Thymus (tissue), 11 donors: ENCODE measurements around the gene IL17RA. TPM values are rescaled to one million over a fixed set of nuclear protein-coding genes. Genes with fewer than 3 reads are reported as not detected.

ENCODE experiments used
- DNase-seq, 9 donors: peaks; one replicate each; pipeline ENCODE4 v3.0.0-alpha.2; 2013; ENCODE audit warnings: low spot score in 9 of 9, low read depth in 6 of 9, missing footprints in 1 of 9
- H3K27ac ChIP-seq, 2 donors: one replicate each; pipeline ENCODE4 v1.5.1; 2013; ENCODE audit warnings: control low read depth in 1 of 2, low read depth in 1 of 2, low read length in 1 of 2, mild to moderate bottlenecking in 1 of 2, moderate library complexity in 1 of 2
- H3K27me3 ChIP-seq, 2 donors: one replicate each; pipeline ENCODE4 v1.5.1; 2013; ENCODE audit warnings: low read length in 1 of 2; ENCODE audit not compliant: control insufficient read depth in 2 of 2, insufficient read depth in 1 of 2
- H3K36me3 ChIP-seq, 2 donors: one replicate each; pipeline ENCODE4 v1.5.1; 2013; ENCODE audit warnings: low read length in 1 of 2, mild to moderate bottlenecking in 1 of 2, moderate library complexity in 1 of 2; ENCODE audit not compliant: control insufficient read depth in 2 of 2, insufficient read depth in 2 of 2
- H3K4me1 ChIP-seq, 2 donors: one replicate each; pipeline ENCODE4 v1.5.1; 2013; ENCODE audit warnings: low read length in 2 of 2; ENCODE audit not compliant: control insufficient read depth in 2 of 2, insufficient read depth in 2 of 2
- H3K4me3 ChIP-seq, 2 donors: one replicate each; pipeline ENCODE4 v1.5.1; 2013; ENCODE audit warnings: low read length in 2 of 2, control low read depth in 1 of 2, mild to moderate bottlenecking in 1 of 2
- H3K9me3 ChIP-seq, 2 donors: one replicate each; pipeline ENCODE4 v1.5.1; 2013; ENCODE audit warnings: low read length in 1 of 2, mild to moderate bottlenecking in 1 of 2; ENCODE audit not compliant: control insufficient read depth in 2 of 2, insufficient read depth in 1 of 2
- WGBS: extraction: QIAGEN DNeasy Blood & Tissue Kit; methylation state at CpG from one replicate; pipeline ENCODE4 v1.1.7; 2013; 5-methylcytosine and 5-hydroxymethylcytosine counted together
- polyA plus RNA-seq: library from polyadenylated mRNA; stranded (reverse); fragments of 200-250 nt; gene quantifications from one replicate; pipeline ENCODE4 v1.2.3, GENCODE V29; 2013
- total RNA-seq: library from RNA; stranded (reverse); fragments of 120-200 nt; gene quantifications from one replicate; pipeline ENCODE4 v1.2.4, GENCODE V29; 2013
- donor health status: healthy.

IL17RA gene
- total and polyA plus RNA-seq, 2 donors = 11.3 to 16.1 TPM

DNA sequence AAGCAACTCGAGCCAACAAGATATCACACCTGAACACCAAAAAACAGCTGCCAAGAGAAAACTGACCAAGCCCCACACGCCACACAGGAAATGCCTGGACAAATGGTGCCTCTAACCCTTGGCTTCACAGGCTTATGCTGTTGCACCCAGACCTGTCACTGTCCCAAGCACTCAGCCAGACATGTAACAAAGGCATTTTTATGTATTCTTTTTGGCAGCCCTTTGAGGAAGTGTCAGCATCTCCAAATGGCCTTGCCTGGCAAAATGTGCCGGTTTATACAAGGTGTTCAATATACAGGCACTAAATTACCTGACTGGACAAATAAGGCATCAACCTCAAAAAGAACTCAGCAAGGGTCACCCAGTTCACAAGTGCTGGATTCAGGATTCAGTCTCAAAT lies 68.2 kb downstream of the IL17RA start:
- DNase-seq = no peak
- Histone ChIP-seq H3K4me3 (no peak overlapping the region), H3K27ac (no peak overlapping the region), H3K36me3 (peaks cover 0 to 4% of the 10 kb centered on the region in 2 donors), H3K4me1 (peaks cover 0 to 6% of the 10 kb centered on the region in 2 donors), H3K27me3 (no peaks in the 10 kb centered on the region), H3K9me3 (no peaks in the 10 kb centered on the region)
- WGBS = 96% methylated on average over 3 of the region's 3 CpGs

DNA sequence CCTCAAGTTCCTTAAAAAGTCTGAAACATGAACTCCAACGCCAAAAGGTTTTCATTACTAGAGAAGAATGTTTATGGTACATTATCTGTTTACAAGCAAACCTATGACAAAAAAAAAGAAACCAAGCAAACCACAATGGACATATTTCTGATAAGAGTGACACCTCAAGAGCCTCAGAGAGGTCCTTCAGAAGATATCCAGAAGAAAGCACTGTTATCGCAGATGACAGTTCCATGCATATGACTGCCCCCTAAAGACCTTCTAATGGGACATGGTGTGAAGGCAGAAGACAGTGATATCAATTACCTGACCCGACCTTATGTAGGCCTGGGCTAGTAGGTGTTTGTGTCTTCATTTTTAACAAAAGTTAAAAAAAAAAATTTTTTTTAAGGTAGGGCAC lies 71.1 kb downstream of the IL17RA start:
- H3K27ac ChIP-seq = no peak overlapping the region
- DNase-seq = no peak
- 92% methylated on average over 3 of the region's 3 CpGs for WGBS
- no peak overlapping the region for H3K4me3 ChIP-seq
- no peaks in the 10 kb centered on the region for H3K27me3 ChIP-seq
- no peaks in the 10 kb centered on the region for H3K9me3 ChIP-seq
- peaks cover 6 to 13% of the 10 kb centered on the region in 2 donors for H3K4me1 ChIP-seq
- peaks cover 0 to 3% of the 10 kb centered on the region in 2 donors for H3K36me3 ChIP-seq

DNA sequence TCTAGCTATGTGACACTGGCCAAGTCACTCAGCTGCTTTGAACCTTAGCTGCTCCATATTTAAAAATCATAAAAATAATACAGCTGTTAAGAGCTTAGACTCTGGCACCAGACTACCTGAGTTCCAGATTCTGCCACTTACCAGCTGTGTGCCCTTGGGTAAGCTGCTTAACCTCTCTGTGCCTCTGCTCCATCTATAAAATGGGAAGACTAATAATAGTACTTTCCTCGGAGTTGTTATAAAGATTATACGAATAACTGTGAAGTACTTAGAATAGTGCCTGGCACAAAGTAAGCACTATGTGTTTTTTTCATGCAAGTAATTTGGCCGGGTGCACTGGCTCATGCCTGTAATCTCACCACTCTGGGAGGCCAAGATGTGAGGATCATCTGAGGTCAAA lies 72.9 kb downstream of the IL17RA start:
- DNase-seq = no peak
- Histone ChIP-seq H3K27me3 (no peaks in the 10 kb centered on the region), H3K36me3 (no peaks in the 10 kb centered on the region), H3K9me3 (no peaks in the 10 kb centered on the region), H3K27ac (no peak overlapping the region), H3K4me3 (no peak overlapping the region), H3K4me1 (peaks cover 6 to 13% of the 10 kb centered on the region in 2 donors)
- 96% methylated on average over 3 of the region's 3 CpGs for WGBS

DNA sequence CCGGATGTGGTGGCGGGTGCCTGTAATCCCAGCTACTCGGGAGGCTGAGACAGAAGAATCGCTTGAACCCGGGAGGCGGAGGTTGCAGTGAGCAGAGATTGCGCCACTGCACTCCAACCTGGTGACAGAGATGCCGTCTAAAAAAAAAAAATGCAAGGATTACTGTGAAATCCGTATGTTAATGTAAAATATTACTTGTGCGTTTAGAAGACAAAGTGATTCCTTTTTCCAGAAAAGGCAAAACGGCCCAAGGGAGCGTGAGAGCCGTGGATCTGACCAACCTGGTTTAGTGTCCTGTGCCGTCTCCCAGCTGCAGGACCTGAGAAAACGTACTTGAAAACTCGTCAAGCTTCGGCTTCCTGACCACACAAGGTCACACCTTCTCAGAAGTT lies 73.4 kb downstream of the IL17RA start:
- peak in 1 of 9 donors; percentile 14 for DNase-seq
- Histone ChIP-seq H3K36me3 (no peaks in the 10 kb centered on the region), H3K27me3 (no peaks in the 10 kb centered on the region), H3K4me3 (peak overlapping the region; percentile 64 to 75), H3K4me1 (peaks cover 6 to 13% of the 10 kb centered on the region in 2 donors), H3K27ac (no peak overlapping the region), H3K9me3 (no peaks in the 10 kb centered on the region)
- WGBS = 73% methylated on average over 17 of the region's 17 CpGs

DNA sequence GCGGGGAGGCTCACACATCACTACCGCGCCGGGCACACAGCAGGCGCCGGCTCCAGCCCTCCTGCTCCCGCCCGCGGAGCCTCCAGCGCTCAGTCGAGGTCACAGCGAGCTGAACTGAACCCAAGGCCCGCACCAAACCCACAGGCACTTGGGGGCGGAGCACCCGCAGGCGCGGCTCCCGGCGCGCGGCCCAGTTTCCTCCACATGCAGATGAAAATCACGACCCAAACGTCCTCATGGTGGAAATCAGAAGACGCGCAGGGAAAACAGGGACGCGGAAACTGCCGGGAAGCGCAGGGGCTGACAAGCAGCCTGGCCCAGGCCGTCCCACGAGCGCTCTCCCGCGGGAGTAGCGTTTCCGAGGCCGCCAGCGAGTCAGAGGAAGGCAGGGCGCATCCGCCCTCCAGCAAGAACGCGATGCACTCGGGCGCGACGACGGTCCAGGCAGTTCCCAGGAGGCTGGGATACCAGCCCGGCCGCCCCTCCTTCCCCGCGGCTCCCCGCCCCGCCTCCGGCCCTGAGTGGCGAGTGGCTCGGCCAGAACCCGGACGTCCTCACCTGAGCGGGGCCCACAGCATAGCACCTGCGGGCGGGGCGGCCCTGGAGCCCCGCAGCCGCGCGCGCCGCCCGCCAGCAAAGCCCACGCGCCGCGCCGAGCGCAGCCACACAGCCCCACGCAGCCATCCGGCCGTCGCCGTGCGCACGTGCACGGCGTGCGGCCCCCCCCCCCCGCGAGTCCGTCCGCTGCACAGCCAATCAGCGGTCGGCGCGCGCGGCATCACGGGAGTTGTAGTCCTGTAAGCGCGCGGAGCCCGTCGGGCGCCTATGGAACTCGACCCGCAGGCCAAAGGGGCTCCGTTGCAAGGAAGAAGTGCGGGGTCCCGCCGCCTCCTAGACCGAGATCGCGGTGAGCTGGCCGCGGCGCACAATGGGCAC lies 74.0 kb downstream of the IL17RA start, which contains the start of gene HDHD5:
Gene HDHD5, minus strand, starts transcription at position 710 of the 936 bp plus-strand sequence. Its CDS starts 26 bp downstream, at position 684.
- Histone ChIP-seq H3K27ac (peak within 1 kb of the TSS; percentile 61 to 87), H3K4me1 (peaks cover 6 to 13% of the 10 kb centered on the region in 2 donors), H3K9me3 (no peaks in the 10 kb centered on the region), H3K36me3 (no peaks in the 10 kb centered on the region), H3K27me3 (no peaks in the 10 kb centered on the region), H3K4me3 (peak within 1 kb of the TSS; percentile 73 to 75)
- peak; percentile 63 to 95 (median 86) for DNase-seq
- under 1% methylated on average over 114 of the region's 114 CpGs for WGBS

DNA sequence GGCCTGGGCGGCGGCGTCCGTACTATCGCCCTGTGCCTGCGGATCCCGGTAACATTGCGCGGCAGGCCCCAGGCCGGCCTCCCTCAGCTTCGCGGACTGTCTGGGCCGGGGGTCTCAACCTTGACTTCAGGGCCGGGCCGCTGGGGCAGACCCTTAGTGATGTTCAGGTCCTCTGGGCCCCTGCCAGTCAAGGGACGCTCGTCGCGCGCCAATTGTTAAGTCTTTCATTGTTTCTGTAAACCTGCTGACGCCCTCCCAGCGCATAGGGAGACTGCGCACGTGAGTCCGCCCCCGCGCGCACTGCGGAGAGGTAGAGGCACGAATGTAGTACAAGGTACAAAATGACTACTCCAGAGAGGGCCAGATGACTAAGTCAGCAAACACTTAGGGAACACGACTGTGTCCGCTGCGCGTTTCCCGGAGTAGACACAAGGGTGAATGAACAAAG lies 74.7 kb downstream of the IL17RA start:
- Histone ChIP-seq H3K9me3 (no peaks in the 10 kb centered on the region), H3K27ac (peak overlapping the region in 1 of 2 donors; percentile 43)
- 28% methylated on average over 35 of the region's 35 CpGs for WGBS

DNA sequence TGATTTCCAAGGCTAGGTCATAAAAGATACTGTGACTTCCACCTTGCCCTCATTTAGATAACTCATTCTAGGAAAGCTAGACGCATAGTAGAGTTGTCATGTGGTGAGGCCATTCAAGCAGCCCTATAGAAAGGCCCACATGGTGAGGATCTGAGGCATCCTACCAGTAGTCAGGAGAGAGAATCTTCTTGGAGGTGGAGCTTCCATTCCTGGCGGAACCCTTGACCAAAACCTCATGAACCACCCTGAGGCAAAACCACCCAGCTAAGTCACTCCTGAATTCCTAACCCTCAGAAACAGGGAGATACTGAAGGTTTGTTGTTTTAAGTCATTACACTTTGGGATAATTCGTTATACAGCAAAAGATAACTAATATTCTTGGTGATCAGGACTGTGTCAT lies 77.2 kb downstream of the IL17RA start:
- Histone ChIP-seq H3K4me3 (no peak overlapping the region), H3K27ac (no peak overlapping the region), H3K36me3 (no peaks in the 10 kb centered on the region), H3K27me3 (no peaks in the 10 kb centered on the region), H3K4me1 (peaks cover 6 to 13% of the 10 kb centered on the region in 2 donors), H3K9me3 (no peaks in the 10 kb centered on the region)
- WGBS = 94% methylated on average over 3 of the region's 3 CpGs
- DNase-seq = no peak

More for the DNA sequence above, 74.7 kb downstream of the IL17RA start:
- no peaks in the 10 kb centered on the region for H3K36me3 ChIP-seq
- H3K4me3 ChIP-seq = peak overlapping the region; percentile 73 to 75
- H3K4me1 ChIP-seq = peaks cover 6 to 13% of the 10 kb centered on the region in 2 donors
- no peaks in the 10 kb centered on the region for H3K27me3 ChIP-seq
- peak; percentile 32 to 77 (median 45) for DNase-seq

DNA sequence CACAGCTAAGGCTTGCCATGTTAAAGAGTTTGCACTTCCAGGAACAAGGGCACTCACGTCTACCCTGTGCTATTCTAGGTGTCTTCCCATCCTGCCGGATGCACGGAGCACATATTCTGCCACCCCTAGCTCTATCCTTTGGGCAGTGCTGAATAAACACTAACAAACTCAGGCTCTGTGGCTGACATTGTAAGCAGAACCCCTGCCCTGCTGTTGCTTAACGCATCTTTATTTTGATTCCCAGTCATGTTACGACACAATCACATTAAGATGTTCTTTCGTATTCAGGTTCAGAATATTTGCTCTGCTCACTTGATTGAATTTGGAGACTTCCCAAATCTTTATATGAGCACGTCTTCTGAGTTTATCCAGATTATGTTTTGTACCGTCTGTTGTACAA lies 77.9 kb downstream of the IL17RA start:
- no peak for DNase-seq
- H3K4me1 ChIP-seq = peaks cover 2 to 13% of the 10 kb centered on the region in 2 donors
- peaks cover 0 to 3% of the 10 kb centered on the region in 2 donors for H3K27me3 ChIP-seq
- WGBS = 97% methylated on average over 8 of the region's 8 CpGs
- no peak overlapping the region for H3K27ac ChIP-seq
- no peak overlapping the region for H3K4me3 ChIP-seq
- no peaks in the 10 kb centered on the region for H3K36me3 ChIP-seq
- no peaks in the 10 kb centered on the region for H3K9me3 ChIP-seq

DNA sequence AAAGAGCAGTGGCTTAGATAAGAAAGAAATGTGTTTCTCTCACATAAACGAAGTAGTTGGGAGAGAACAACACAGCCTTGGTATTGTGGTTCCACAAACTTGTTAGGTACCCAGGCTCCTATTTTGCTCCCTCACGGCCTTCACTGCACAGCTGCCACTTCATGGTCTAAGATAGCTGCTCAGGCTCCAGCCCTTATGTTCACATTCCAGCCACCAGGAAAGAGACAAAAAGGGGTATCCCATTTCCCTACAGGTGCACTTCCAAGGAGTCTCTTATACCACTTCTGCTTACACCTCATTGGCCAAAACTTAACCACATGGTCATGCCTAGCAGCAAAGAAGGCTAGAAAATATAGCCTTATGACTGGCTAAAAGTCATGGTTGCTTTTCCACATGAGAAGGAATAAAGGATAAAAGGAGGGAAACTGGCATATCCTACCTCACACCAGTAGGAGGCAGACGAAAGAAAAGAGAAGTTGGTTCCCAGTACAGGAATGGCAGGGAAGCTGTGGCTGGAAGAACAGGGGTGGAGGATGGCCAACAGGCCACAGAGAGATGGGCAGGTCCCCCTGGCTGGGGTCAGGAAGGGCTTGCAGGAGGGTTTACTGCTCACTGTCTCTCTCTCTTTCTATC lies 79.7 kb downstream of the IL17RA start:
- Histone ChIP-seq H3K36me3 (no peaks in the 10 kb centered on the region), H3K9me3 (no peaks in the 10 kb centered on the region), H3K4me1 (peaks cover 0 to 6% of the 10 kb centered on the region in 2 donors), H3K27ac (no peak overlapping the region), H3K4me3 (no peak overlapping the region), H3K27me3 (peaks cover 0 to 6% of the 10 kb centered on the region in 2 donors)
- DNase-seq = no peak
- 93% methylated on average over 3 of the region's 3 CpGs for WGBS
